Smooth muscle cell (in vitro differentiated cells): ENCODE measurements around the gene PDSS1. TPM values are rescaled to one million over a fixed set of nuclear protein-coding genes. Genes with fewer than 3 reads are reported as not detected.

Experiments
- DNase-seq: peaks from one replicate; lab custom pipeline; 2025; ENCODE audit not compliant: unreplicated experiment; lab: John Stamatoyannopoulos, UW
- H2AFZ ChIP-seq: fragments of 200-600 bp; sonication (generic); 2 replicates; pipeline ENCODE4 v1.6.0; 2016; ENCODE audit warnings: antibody characterized with exemption, low read depth, mild to moderate bottlenecking
- H3F3A ChIP-seq: fragments of 200-600 bp; sonication (generic); 2 replicates; pipeline ENCODE4 v1.6.0; 2017; ENCODE audit warnings: antibody characterized with exemption, low read depth
- H3K27ac ChIP-seq: fragments of 200-600 bp; sonication (generic); 2 replicates; pipeline ENCODE4 v1.5.1; 2016; ENCODE audit warnings: low read depth, mild to moderate bottlenecking
- H3K27me3 ChIP-seq: fragments of 200-600 bp; sonication (generic); 2 replicates; pipeline ENCODE4 v1.6.1; 2016; ENCODE audit warnings: low read depth, mild to moderate bottlenecking
- H3K36me3 ChIP-seq: fragments of 200-600 bp; sonication (generic); 2 replicates; pipeline ENCODE4 v1.5.1; 2016; ENCODE audit warnings: low read depth
- H3K4me1 ChIP-seq: fragments of 200-600 bp; sonication (generic); 2 replicates; pipeline ENCODE4 v1.5.1; 2016; ENCODE audit warnings: low read depth
- H3K4me2 ChIP-seq: fragments of 200-600 bp; sonication (generic); 2 replicates; pipeline ENCODE4 v1.6.0; 2016; ENCODE audit warnings: mild to moderate bottlenecking
- H3K4me3 ChIP-seq: fragments of 200-600 bp; sonication (generic); 2 replicates; pipeline ENCODE4 v1.5.1; 2016; ENCODE audit warnings: mild to moderate bottlenecking
- H3K79me2 ChIP-seq: fragments of 200-600 bp; sonication (generic); 2 replicates; pipeline ENCODE4 v1.6.0; 2016; ENCODE audit warnings: low read depth, mild to moderate bottlenecking
- H3K9ac ChIP-seq: fragments of 200-600 bp; sonication (generic); 2 replicates; pipeline ENCODE4 v1.6.0; 2016; ENCODE audit warnings: low read depth
- H3K9me3 ChIP-seq: fragments of 200-600 bp; sonication (generic); replicated peaks from 2 replicates; pipeline ENCODE4 v1.5.1; 2016; ENCODE audit warnings: low read depth
- H4K20me1 ChIP-seq: fragments of 200-600 bp; sonication (generic); 2 replicates; pipeline ENCODE4 v1.6.0; 2016; ENCODE audit warnings: low read depth
- CTCF ChIP-seq: fragments of 200-600 bp; sonication (generic); IDR thresholded peaks from 2 replicates; pipeline ENCODE4 v1.5.1; 2017; ENCODE audit warnings: borderline replicate concordance, mild to moderate bottlenecking, antibody characterized with exemption; ENCODE audit not compliant: insufficient read depth, poor library complexity, severe bottlenecking
- WGBS: methylation state at CpG from one replicate; pipeline ENCODE4 v1.1.7; 2016; ENCODE audit warnings: low lambda C conversion rate; 5-methylcytosine and 5-hydroxymethylcytosine counted together
- polyA plus RNA-seq: library from polyadenylated mRNA; unstranded; fragments of >200 nt; fragmentation: Nextera tagmentation; extraction: Ambion mirVana; gene quantifications from 2 replicates; pipeline ENCODE4 v1.2.1, GENCODE V29; 2016
- total RNA-seq: library from RNA; depleted of rRNA; stranded (reverse); fragments of >200 nt; gene quantifications from 2 replicates; pipeline ENCODE4 v1.2.3, GENCODE V29; 2014

PDSS1 gene
- total and polyA plus RNA-seq, 2 experiments from 2014 or later = 5.1 to 14.0 TPM

GRCh38 chr10:26714415-26715136 lies 17.1 kb downstream of the PDSS1 start:
- Histone ChIP-seq H3F3A (no peaks in the 10 kb centered on the region), H3K27ac (no peak overlapping the region), H3K4me2 (no peak overlapping the region), H3K79me2 (no peaks in the 10 kb centered on the region), H3K27me3 (no peaks in the 10 kb centered on the region), H3K9ac (no peak overlapping the region), H3K4me3 (no peak overlapping the region), H4K20me1 (no peaks in the 10 kb centered on the region), H3K36me3 (peaks cover 4% of the 10 kb centered on the region), H2AFZ (no peak overlapping the region), H3K9me3 (no peaks in the 10 kb centered on the region), H3K4me1 (no peaks in the 10 kb centered on the region)
- no peak for DNase-seq
- no peak for TF ChIP-seq CTCF
- 100% methylated on average over 1 of the region's 1 CpG for WGBS

GRCh38 chr10:26715137-26715487 lies 17.6 kb downstream of the PDSS1 start:
- TF ChIP-seq CTCF = no peak
- Histone ChIP-seq H3K9me3 (no peaks in the 10 kb centered on the region), H3K4me2 (no peak overlapping the region), H3K27me3 (no peaks in the 10 kb centered on the region), H3K79me2 (no peaks in the 10 kb centered on the region), H3K9ac (no peak overlapping the region), H3K27ac (no peak overlapping the region), H3K4me3 (no peak overlapping the region), H3F3A (no peaks in the 10 kb centered on the region), H2AFZ (no peak overlapping the region), H3K4me1 (no peaks in the 10 kb centered on the region), H4K20me1 (no peaks in the 10 kb centered on the region), H3K36me3 (peaks cover 4% of the 10 kb centered on the region)
- no peak for DNase-seq
- 100% methylated on average over 2 of the region's 2 CpGs for WGBS

- Histone ChIP-seq H3K9me3 (no peaks in the 10 kb centered on the region), H3K4me2 (no peak overlapping the region), H3K4me3 (no peak overlapping the region), H3K27me3 (no peaks in the 10 kb centered on the region), H4K20me1 (no peaks in the 10 kb centered on the region), H3K27ac (no peak overlapping the region), H3K79me2 (no peaks in the 10 kb centered on the region), H3K36me3 (peaks cover 4% of the 10 kb centered on the region), H2AFZ (no peak overlapping the region), H3F3A (no peaks in the 10 kb centered on the region), H3K9ac (no peak overlapping the region), H3K4me1 (no peaks in the 10 kb centered on the region)
- TF ChIP-seq CTCF = no peak
- WGBS = 99% methylated on average over 7 of the region's 7 CpGs
- no peak for DNase-seq
Observed at GRCh38 chr10:26717476-26717875, 20.0 kb downstream of the PDSS1 start.

GRCh38 chr10:26721561-26721960 lies 24.1 kb downstream of the PDSS1 start:
- Histone ChIP-seq H3K9me3 (no peaks in the 10 kb centered on the region), H3K79me2 (no peaks in the 10 kb centered on the region), H3K9ac (no peak overlapping the region), H3K36me3 (no peaks in the 10 kb centered on the region), H3K27me3 (no peaks in the 10 kb centered on the region), H4K20me1 (no peaks in the 10 kb centered on the region), H3K4me3 (no peak overlapping the region), H3F3A (no peaks in the 10 kb centered on the region), H3K27ac (no peak overlapping the region), H3K4me1 (no peaks in the 10 kb centered on the region), H3K4me2 (no peak overlapping the region), H2AFZ (no peak overlapping the region)
- no peak for DNase-seq
- 90% methylated on average over 7 of the region's 7 CpGs for WGBS
- TF ChIP-seq CTCF = no peak
